GM21526 (cell line): ENCODE measurements around the gene COA1.

Experiments used
- ATAC-seq: cut with Tn5 transposase; IDR thresholded peaks from one replicate; pipeline ENCODE4 v1.9.1; 2021; ENCODE audit warnings: moderate library complexity; ENCODE audit not compliant: unreplicated experiment, low FRiP score

Gene COA1

GRCh38 chr7:43658718-43659548 is 70.4 kb downstream of the COA1 start:
- peak; percentile 73 for ATAC-seq

- no peak for ATAC-seq
Observed at GRCh38 chr7:43656997-43657396, 72.3 kb downstream of the COA1 start.

GRCh38 chr7:43655584-43655983 is 73.7 kb downstream of the COA1 start:
- ATAC-seq: no peak

- no peak for ATAC-seq
Observed at GRCh38 chr7:43653891-43654504, 75.3 kb downstream of the COA1 start.

- no peak for ATAC-seq
Observed at GRCh38 chr7:43653466-43653865, 75.9 kb downstream of the COA1 start.

GRCh38 chr7:43652364-43652763 is 77.0 kb downstream of the COA1 start:
- no peak for ATAC-seq

- ATAC-seq: no peak
Observed at GRCh38 chr7:43650457-43651052, 78.8 kb downstream of the COA1 start.

- peak; percentile 71 for ATAC-seq
Observed at GRCh38 chr7:43649755-43650274, 79.5 kb downstream of the COA1 start.

- peak; percentile 49 for ATAC-seq
Observed at GRCh38 chr7:43648473-43649406, 80.6 kb downstream of the COA1 start.

- ATAC-seq: no peak
Observed at GRCh38 chr7:43647673-43648472, 81.5 kb downstream of the COA1 start.

GRCh38 chr7:43647339-43647672 is 82.0 kb downstream of the COA1 start:
- ATAC-seq: no peak

- no peak for ATAC-seq
Observed at GRCh38 chr7:43646603-43647338, 82.6 kb downstream of the COA1 start.

- ATAC-seq: no peak
Observed at GRCh38 chr7:43645699-43646226, 83.6 kb downstream of the COA1 start.

GRCh38 chr7:43643846-43644245 is 85.5 kb downstream of the COA1 start:
- ATAC-seq: no peak

- no peak for ATAC-seq
Observed at GRCh38 chr7:43642897-43643630, 86.3 kb downstream of the COA1 start.

- no peak for ATAC-seq
Observed at GRCh38 chr7:43640679-43641078, 88.6 kb downstream of the COA1 start.

- no peak for ATAC-seq
Observed at GRCh38 chr7:43639858-43640491, 89.3 kb downstream of the COA1 start.
